ENCODE results near the gene PRSS21. TPM values are rescaled to one million over a fixed set of nuclear protein-coding genes. Genes with fewer than 3 reads are reported as not detected.

The PRSS21 gene
- total RNA-seq (not detected), polyA plus RNA-seq (under 1 TPM in 1 of 3 donors, not detected in 2; 0.58 TPM)

- TF ChIP-seq POLR2A (IDR thresholded peaks at IDR 0.05) (no peak), POLR2AphosphoS5 (IDR thresholded peaks at IDR 0.05) (no peak), EP300 (IDR thresholded peaks at IDR 0.05) (no peak), CTCF (IDR thresholded peaks at IDR 0.05) (no peak)
- no peaks in the 10 kb centered on the region for H3K9me3 ChIP-seq
- peak within 1 kb of the TSS in 1 of 4 donors; percentile 18 for H3K4me3 ChIP-seq
- no peak within 1 kb of the TSS for H3K27ac ChIP-seq
- intact Hi-C loops (cut with DNase I) = no loop called here
- H3K4me1 ChIP-seq = no peaks in the 10 kb centered on the region
- peak; percentile 63 for DNase-seq
- H3K27me3 ChIP-seq = peaks cover 0 to 40% (median 27%) of the 10 kb centered on the region in 3 donors
- no peaks in the 10 kb centered on the region for H3K36me3 ChIP-seq
- 68 to 75% methylated on average over 28 of the region's 28 CpGs for WGBS, 2 donors
These were observed at the start of gene PRSS21 for GRCh38 chr16:2816751-2817339. Gene PRSS21, plus strand, starts transcription at chr16:2817237. Its CDS starts 32 bp downstream, at chr16:2817269.

- intact Hi-C loops (cut with DNase I) = no loop called here
- 68 to 82% methylated on average over 14 of the region's 14 CpGs for whole genome bisulfite sequencing, 2 donors
- Histone ChIP-seq H3K9me3 (no peaks in the 10 kb centered on the region), H3K36me3 (peaks cover 75 to 100% (median 89%) of the 10 kb centered on the region in 4 donors), H3K27me3 (no peaks in the 10 kb centered on the region), H3K4me1 (peaks cover 0 to 8% (median 0%) of the 10 kb centered on the region in 4 donors), H3K27ac (no peak overlapping the region), H3K4me3 (no peak overlapping the region)
- DNase-seq = no peak
- TF ChIP-seq POLR2A (IDR thresholded peaks at IDR 0.05) (no peak), POLR2AphosphoS5 (IDR thresholded peaks at IDR 0.05) (no peak), EP300 (IDR thresholded peaks at IDR 0.05) (no peak), CTCF (IDR thresholded peaks at IDR 0.05) (no peak)
These were observed 49.1 kb upstream of the PRSS21 start for GRCh38 chr16:2767891-2768290.

- Histone ChIP-seq H3K27me3 (no peaks in the 10 kb centered on the region), H3K36me3 (peaks cover 74 to 100% (median 85%) of the 10 kb centered on the region in 4 donors), H3K27ac (peak overlapping the region in 2 of 4 donors; percentile 5 to 22), H3K4me3 (no peak overlapping the region), H3K4me1 (peaks cover 0 to 8% (median 0%) of the 10 kb centered on the region in 4 donors), H3K9me3 (no peaks in the 10 kb centered on the region)
- TF ChIP-seq CTCF (IDR thresholded peaks at IDR 0.05) (no peak), POLR2AphosphoS5 (IDR thresholded peaks at IDR 0.05) (no peak), POLR2A (IDR thresholded peaks at IDR 0.05) (no peak), EP300 (IDR thresholded peaks at IDR 0.05) (no peak)
- WGBS, 2 donors = 81 to 89% methylated on average over 17 of the region's 17 CpGs
- DNase-seq = no peak
- intact Hi-C loops (cut with DNase I) = no loop called here
These were observed 48.5 kb upstream of the PRSS21 start for GRCh38 chr16:2768403-2769089.

- intact Hi-C loops (cut with DNase I) = no loop called here
- H3K27me3 ChIP-seq = no peaks in the 10 kb centered on the region
- H3K4me3 ChIP-seq = no peak overlapping the region
- 71 to 83% methylated on average over 11 of the region's 11 CpGs for WGBS, 2 donors
- H3K4me1 ChIP-seq = peaks cover 0 to 8% (median 0%) of the 10 kb centered on the region in 4 donors
- TF ChIP-seq POLR2AphosphoS5 (IDR thresholded peaks at IDR 0.05) (no peak), EP300 (IDR thresholded peaks at IDR 0.05) (no peak), POLR2A (IDR thresholded peaks at IDR 0.05) (no peak), CTCF (IDR thresholded peaks at IDR 0.05) (no peak)
- peaks cover 71 to 100% (median 82%) of the 10 kb centered on the region in 4 donors for H3K36me3 ChIP-seq
- no peak for DNase-seq
- H3K27ac ChIP-seq = peak overlapping the region in 2 of 4 donors; percentile 5 to 22
- H3K9me3 ChIP-seq = no peaks in the 10 kb centered on the region
These were observed 47.9 kb upstream of the PRSS21 start for GRCh38 chr16:2769100-2769529.

Data from sigmoid colon (tissue), 7 donors.